ENCODE measurements around the gene MATK. TPM values are rescaled to one million over a fixed set of nuclear protein-coding genes. Genes with fewer than 3 reads are reported as not detected.
A peak's percentile ranks its signal among the peaks of the same experiment; 100 is the strongest.

Gene MATK
- total RNA-seq, 4 donors from 2014 or later = 2.1 to 5.8 (median 3.3) TPM

DNA sequence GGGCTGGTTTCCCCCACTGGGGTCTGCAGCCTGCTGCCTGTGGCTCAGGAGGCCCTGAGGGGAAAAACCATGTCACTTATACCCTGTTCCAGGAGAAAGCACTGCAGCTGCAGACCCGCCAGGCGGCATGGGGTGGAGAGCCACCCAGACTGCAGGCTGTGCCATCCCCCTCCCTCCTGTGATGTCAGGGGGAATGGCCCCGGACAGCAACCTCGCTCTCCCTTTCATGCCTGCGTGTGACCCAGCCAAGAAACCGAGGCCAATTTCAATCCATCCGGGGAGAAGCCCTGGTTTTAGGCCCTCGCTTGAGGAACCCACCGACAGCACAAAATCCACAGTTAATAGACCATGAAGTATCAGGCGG is 37.2 kb upstream of the MATK start:
- TF ChIP-seq CTCF (IDR thresholded peaks at IDR 0.05) (no peak), POLR2A (IDR thresholded peaks at IDR 0.05) (no peak)

GRCh38 chr19:3822683-3823349 is 36.6 kb upstream of the MATK start:
- no peak for DNase-seq (ENCODE audit: low spot score in 2 of 2)
- H3K4me3 ChIP-seq (ENCODE audit: low read depth, poor library complexity, severe bottlenecking) = no peak overlapping the region
- intact Hi-C loops (cut with DNase I; ENCODE audit: low total_unique reads) = no loop called here
- TF ChIP-seq POLR2A (IDR thresholded peaks at IDR 0.05) = no peak
- no peak for TF ChIP-seq CTCF (IDR thresholded peaks at IDR 0.05)
- 90% methylated on average over 26 of the region's 26 CpGs for WGBS, 2 donors

More for the DNA sequence above, 37.2 kb upstream of the MATK start:
- no peak for DNase-seq (ENCODE audit: low spot score in 2 of 2)
- intact Hi-C loops (cut with DNase I; ENCODE audit: low total_unique reads) = no loop called here
- WGBS, 2 donors = 68 to 77% methylated on average over 8 to 10 of the region's 10 CpGs
- H3K4me3 ChIP-seq (ENCODE audit: low read depth, poor library complexity, severe bottlenecking) = no peak overlapping the region

DNA sequence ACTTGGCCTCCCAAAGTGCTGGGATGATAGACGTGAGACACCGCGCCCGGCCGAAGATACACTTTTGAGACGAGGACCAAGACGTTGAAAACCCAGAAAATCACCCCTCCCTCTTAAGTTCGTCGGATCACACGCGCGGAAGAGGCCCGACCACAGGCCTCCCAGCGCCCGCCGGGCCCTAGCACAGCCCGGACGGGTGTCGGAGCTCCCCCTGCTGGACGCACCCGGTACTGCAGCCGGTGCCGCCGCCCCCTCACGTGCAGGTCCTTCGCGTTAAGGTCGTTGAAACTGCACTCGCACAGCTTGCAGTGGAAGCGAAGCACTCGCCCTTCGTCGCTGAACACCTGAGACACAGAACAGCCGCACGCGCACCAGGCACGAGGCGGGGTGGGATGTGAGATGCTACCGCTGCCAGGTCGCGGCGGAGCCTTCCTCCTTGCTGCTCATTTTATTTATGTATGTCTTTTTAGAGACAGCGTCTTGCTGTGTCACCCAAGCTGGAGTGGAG is 35.7 kb upstream of the MATK start:
- 25 to 30% methylated on average over 24 to 35 of the region's 43 CpGs for WGBS, 2 donors
- intact Hi-C loops (cut with DNase I; ENCODE audit: low total_unique reads) = no loop called here
- H3K4me3 ChIP-seq (ENCODE audit: low read depth, poor library complexity, severe bottlenecking) = no peak overlapping the region
- TF ChIP-seq CTCF (IDR thresholded peaks at IDR 0.05) (peak in 1 of 3 donors; percentile 89), POLR2A (IDR thresholded peaks at IDR 0.05) (no peak)
- peak; percentile 26 to 92 for DNase-seq (ENCODE audit: low spot score in 2 of 2)

DNA sequence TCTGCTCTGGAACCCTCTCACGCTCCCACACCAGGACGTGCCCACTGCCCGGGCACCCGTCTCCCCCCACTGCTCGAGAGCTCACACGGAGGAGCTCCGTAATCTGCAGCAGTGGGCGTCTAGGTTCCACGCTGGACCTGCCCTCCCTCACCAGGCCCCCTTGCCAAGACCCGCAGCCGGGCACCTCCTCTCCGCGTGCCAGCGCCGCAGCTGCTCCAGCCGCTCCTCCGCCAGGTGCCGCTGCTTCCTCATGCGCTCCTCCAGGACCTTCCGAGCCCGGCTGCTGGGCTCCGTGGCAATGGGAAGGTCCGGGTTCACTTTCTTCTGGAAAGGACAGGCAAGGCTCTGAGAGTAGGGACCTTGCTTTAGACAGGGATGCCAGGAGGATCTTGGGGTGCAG is 35.0 kb upstream of the MATK start:
- intact Hi-C loops (cut with DNase I; ENCODE audit: low total_unique reads) = no loop called here
- TF ChIP-seq POLR2A (IDR thresholded peaks at IDR 0.05) (no peak), CTCF (IDR thresholded peaks at IDR 0.05) (no peak)
- 91 to 95% methylated on average over 14 to 23 of the region's 23 CpGs for WGBS, 2 donors
- no peak for DNase-seq (ENCODE audit: low spot score in 2 of 2)
- H3K4me3 ChIP-seq (ENCODE audit: low read depth, poor library complexity, severe bottlenecking) = no peak overlapping the region

- no peak for DNase-seq (ENCODE audit: low spot score in 2 of 2)
- no peak overlapping the region for H3K4me3 ChIP-seq (ENCODE audit: low read depth, poor library complexity, severe bottlenecking)
- 85 to 86% methylated on average over 14 to 17 of the region's 19 CpGs for WGBS, 2 donors
- intact Hi-C loops (cut with DNase I; ENCODE audit: low total_unique reads) = no loop called here
- no peak for TF ChIP-seq POLR2A (IDR thresholded peaks at IDR 0.05)
- no peak for TF ChIP-seq CTCF (IDR thresholded peaks at IDR 0.05)
Measured at GRCh38 chr19:3819989-3820388, 33.8 kb upstream of the MATK start.

DNA sequence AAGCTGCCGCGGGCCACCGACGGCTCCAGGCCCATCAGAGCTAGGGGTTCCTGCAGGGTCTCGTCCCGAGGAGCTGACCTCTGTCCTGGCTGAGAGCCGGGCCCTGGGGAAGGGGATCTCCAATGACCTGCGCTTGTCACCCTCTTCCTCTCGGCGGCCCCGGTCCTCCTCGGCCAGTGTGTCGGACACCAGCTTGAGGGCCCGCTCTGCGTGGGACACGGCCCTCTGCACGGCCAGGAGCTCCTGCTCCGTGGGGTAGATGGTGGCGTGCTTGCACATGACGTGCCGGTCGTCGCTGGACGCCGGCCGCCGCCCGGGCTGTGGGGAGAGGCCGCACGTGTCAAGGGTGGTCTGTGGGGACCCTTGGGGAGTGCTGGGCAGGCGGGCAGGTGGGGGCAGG is 32.7 kb upstream of the MATK start:
- no peak overlapping the region for H3K4me3 ChIP-seq (ENCODE audit: low read depth, poor library complexity, severe bottlenecking)
- DNase-seq (ENCODE audit: low spot score in 2 of 2) = no peak
- TF ChIP-seq CTCF (IDR thresholded peaks at IDR 0.05) = no peak
- intact Hi-C loops (cut with DNase I; ENCODE audit: low total_unique reads) = no loop called here
- 53 to 74% methylated on average over 3 to 26 of the region's 31 CpGs for WGBS, 2 donors
